Neural cell (in vitro differentiated cells): Measurements from ENCODE around the gene CEP89. TPM values are rescaled to one million over a fixed set of nuclear protein-coding genes. Genes with fewer than 3 reads are reported as not detected.

Experiments
- H2AFZ ChIP-seq: fragments of 200-600, 300-800 bp; sonication (generic), shearing (Covaris generic); 2 replicates; pipeline ENCODE4 v1.6.0; 2014; ENCODE audit warnings: low read depth, mild to moderate bottlenecking, antibody characterized with exemption, low read length, moderate library complexity
- H3F3A ChIP-seq: fragments of 200-600 bp; shearing (Covaris generic); 2 replicates; pipeline ENCODE4 v1.6.1; 2016; ENCODE audit warnings: mild to moderate bottlenecking, moderate library complexity, mixed read lengths, antibody characterized with exemption, low read length; ENCODE audit not compliant: insufficient read depth, poor library complexity, severe bottlenecking
- H3K27ac ChIP-seq: fragments of 200-600, 300-800 bp; sonication (generic), shearing (Covaris generic); 2 replicates; pipeline ENCODE4 v1.5.1; 2014; ENCODE audit warnings: mild to moderate bottlenecking, low read length, moderate library complexity
- H3K27me3 ChIP-seq: fragments of 300-800, 200-600 bp; sonication (generic), shearing (Covaris generic); 2 replicates; pipeline ENCODE4 v1.6.0; 2014; ENCODE audit warnings: mild to moderate bottlenecking, low read depth, low read length, moderate library complexity; ENCODE audit not compliant: insufficient read depth
- H3K36me3 ChIP-seq: fragments of 300-800, 200-600 bp; sonication (generic), shearing (Covaris generic); 2 replicates; pipeline ENCODE4 v1.5.1; 2014; ENCODE audit warnings: mild to moderate bottlenecking, antibody characterized with exemption, low read length, moderate library complexity; ENCODE audit not compliant: insufficient read depth
- H3K4me2 ChIP-seq: fragments of 300-800, 200-600 bp; sonication (generic), shearing (Covaris generic); 2 replicates; pipeline ENCODE4 v1.6.0; 2014; ENCODE audit warnings: mild to moderate bottlenecking, low read length
- H3K4me3 ChIP-seq: fragments of 300-800, 200-600 bp; sonication (generic), shearing (Covaris generic); 2 replicates; pipeline ENCODE4 v1.5.1; 2014; ENCODE audit warnings: mild to moderate bottlenecking, low read length, moderate library complexity
- H3K79me2 ChIP-seq: fragments of 200-600 bp; shearing (Covaris generic); replicated peaks from 2 replicates; pipeline ENCODE4 v1.6.0; 2014; ENCODE audit warnings: mild to moderate bottlenecking, low read length, moderate library complexity; ENCODE audit not compliant: insufficient read depth
- H3K9ac ChIP-seq: fragments of 300-800, 200-600 bp; sonication (generic), shearing (Covaris generic); 2 replicates; pipeline ENCODE4 v1.6.1; 2016; ENCODE audit warnings: mild to moderate bottlenecking, low read length, mixed read lengths
- H3K9me2 ChIP-seq: fragments of 200-600 bp; shearing (Covaris generic); 2 replicates; pipeline ENCODE4 v1.6.1; 2016; ENCODE audit warnings: mild to moderate bottlenecking, low read length, mixed read lengths; ENCODE audit not compliant: insufficient read depth
- H3K9me3 ChIP-seq: fragments of 200-600, 300-800 bp; sonication (generic), shearing (Covaris generic); 2 replicates; pipeline ENCODE4 v1.6.1; 2016; ENCODE audit warnings: mild to moderate bottlenecking, mixed run types, low read length, moderate library complexity, mixed read lengths
- H4K20me1 ChIP-seq: fragments of 200-600 bp; shearing (Covaris generic); 2 replicates; pipeline ENCODE4 v1.6.1; 2016; ENCODE audit warnings: mild to moderate bottlenecking, mixed run types; ENCODE audit not compliant: insufficient read depth
- EP300 ChIP-seq: fragments of 450-650 bp; conservative IDR thresholded peaks from 2 replicates; pipeline ENCODE4 v1.6.1; 2014; ENCODE audit warnings: antibody characterized with exemption, mild to moderate bottlenecking, moderate library complexity; ENCODE audit not compliant: poor library complexity, severe bottlenecking
- EZH2 ChIP-seq: fragments of 200-600, 300-800 bp; shearing (Covaris generic), sonication (generic); IDR thresholded peaks from 2 replicates; pipeline ENCODE4 v1.6.1; 2014; ENCODE audit warnings: antibody characterized with exemption, low read length, borderline replicate concordance, mild to moderate bottlenecking; ENCODE audit not compliant: insufficient read depth, poor library complexity, severe bottlenecking
- MXI1 ChIP-seq: fragments of 450-650 bp; conservative IDR thresholded peaks from 2 replicates; pipeline ENCODE4 v1.6.1; 2014; ENCODE audit warnings: antibody characterized with exemption, mild to moderate bottlenecking; ENCODE audit not compliant: poor library complexity, severe bottlenecking
- POLR2AphosphoS5 ChIP-seq: IDR thresholded peaks from 2 replicates; pipeline ENCODE4 v1.6.1; 2012
- RAD21 ChIP-seq: fragments of 450-650 bp; conservative IDR thresholded peaks from 2 replicates; pipeline ENCODE4 v1.6.1; 2014; ENCODE audit warnings: antibody characterized with exemption, mild to moderate bottlenecking, moderate library complexity
- SMC3 ChIP-seq: fragments of 450-650 bp; conservative IDR thresholded peaks from 2 replicates; pipeline ENCODE4 v1.6.1; 2014; ENCODE audit warnings: antibody characterized with exemption, mild to moderate bottlenecking, moderate library complexity; ENCODE audit not compliant: poor library complexity
- TAF1 ChIP-seq: IDR thresholded peaks from 2 replicates; pipeline ENCODE4 v1.6.1; 2012; ENCODE audit warnings: low read depth
- polyA plus RNA-seq: library from polyadenylated mRNA; depleted of rRNA; stranded (reverse); fragments of >200 nt; gene quantifications from 2 replicates; pipeline ENCODE4 v1.2.3, GENCODE V29; 2014
- TF ChIP-seq, protein P1 (sequence below): IDR thresholded peaks from 2 replicates; pipeline ENCODE4 v1.6.1; 2012; ENCODE audit warnings: borderline replicate concordance
- TF ChIP-seq, protein P2 (sequence below): fragments of 450-650 bp; IDR thresholded peaks from 2 replicates; pipeline ENCODE4 v1.5.1; 2014; ENCODE audit warnings: antibody characterized with exemption, mild to moderate bottlenecking, moderate library complexity; ENCODE audit not compliant: poor library complexity, severe bottlenecking

Gene CEP89
- polyA plus RNA-seq, 1 donor from 2014 or later = 24.1 TPM

DNA sequence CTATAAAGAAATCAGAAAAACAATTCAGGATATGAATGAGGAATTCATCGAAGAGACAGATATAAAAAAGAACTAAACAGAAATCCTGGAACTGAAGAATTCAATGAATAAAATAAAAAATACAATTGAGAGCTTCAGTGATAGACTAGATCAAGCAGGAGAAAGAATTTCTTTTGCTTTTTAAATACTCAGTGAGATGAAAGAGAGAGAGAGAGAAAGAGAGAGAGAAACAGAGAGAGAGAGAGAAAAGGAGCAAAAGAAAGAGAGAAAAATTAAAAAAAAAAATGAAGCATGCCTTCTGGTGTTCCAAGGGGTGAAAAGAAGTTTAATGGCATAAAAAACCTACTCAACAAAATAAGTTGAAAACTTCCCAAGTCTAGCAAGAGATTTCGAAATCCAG lies 80.1 kb downstream of the CEP89 start:
- Histone ChIP-seq H3F3A (no peaks in the 10 kb centered on the region), H3K36me3 (no peaks in the 10 kb centered on the region), H2AFZ (no peak overlapping the region), H3K4me3 (no peak overlapping the region), H3K27ac (no peak overlapping the region), H3K9me3 (peaks cover 5% of the 10 kb centered on the region), H3K9me2 (no peaks in the 10 kb centered on the region), H3K79me2 (no peaks in the 10 kb centered on the region), H3K9ac (no peak overlapping the region), H3K4me2 (no peak overlapping the region), H4K20me1 (no peaks in the 10 kb centered on the region), H3K27me3 (no peaks in the 10 kb centered on the region)
- TF ChIP-seq TAF1 (no peak), POLR2AphosphoS5 (no peak), RAD21 (no peak), SMC3 (no peak), MXI1 (no peak), EP300 (no peak), EZH2 (no peak)
- TF ChIP-seq, protein P1, sequence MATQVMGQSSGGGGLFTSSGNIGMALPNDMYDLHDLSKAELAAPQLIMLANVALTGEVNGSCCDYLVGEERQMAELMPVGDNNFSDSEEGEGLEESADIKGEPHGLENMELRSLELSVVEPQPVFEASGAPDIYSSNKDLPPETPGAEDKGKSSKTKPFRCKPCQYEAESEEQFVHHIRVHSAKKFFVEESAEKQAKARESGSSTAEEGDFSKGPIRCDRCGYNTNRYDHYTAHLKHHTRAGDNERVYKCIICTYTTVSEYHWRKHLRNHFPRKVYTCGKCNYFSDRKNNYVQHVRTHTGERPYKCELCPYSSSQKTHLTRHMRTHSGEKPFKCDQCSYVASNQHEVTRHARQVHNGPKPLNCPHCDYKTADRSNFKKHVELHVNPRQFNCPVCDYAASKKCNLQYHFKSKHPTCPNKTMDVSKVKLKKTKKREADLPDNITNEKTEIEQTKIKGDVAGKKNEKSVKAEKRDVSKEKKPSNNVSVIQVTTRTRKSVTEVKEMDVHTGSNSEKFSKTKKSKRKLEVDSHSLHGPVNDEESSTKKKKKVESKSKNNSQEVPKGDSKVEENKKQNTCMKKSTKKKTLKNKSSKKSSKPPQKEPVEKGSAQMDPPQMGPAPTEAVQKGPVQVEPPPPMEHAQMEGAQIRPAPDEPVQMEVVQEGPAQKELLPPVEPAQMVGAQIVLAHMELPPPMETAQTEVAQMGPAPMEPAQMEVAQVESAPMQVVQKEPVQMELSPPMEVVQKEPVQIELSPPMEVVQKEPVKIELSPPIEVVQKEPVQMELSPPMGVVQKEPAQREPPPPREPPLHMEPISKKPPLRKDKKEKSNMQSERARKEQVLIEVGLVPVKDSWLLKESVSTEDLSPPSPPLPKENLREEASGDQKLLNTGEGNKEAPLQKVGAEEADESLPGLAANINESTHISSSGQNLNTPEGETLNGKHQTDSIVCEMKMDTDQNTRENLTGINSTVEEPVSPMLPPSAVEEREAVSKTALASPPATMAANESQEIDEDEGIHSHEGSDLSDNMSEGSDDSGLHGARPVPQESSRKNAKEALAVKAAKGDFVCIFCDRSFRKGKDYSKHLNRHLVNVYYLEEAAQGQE = no peak
- TF ChIP-seq, protein P2, sequence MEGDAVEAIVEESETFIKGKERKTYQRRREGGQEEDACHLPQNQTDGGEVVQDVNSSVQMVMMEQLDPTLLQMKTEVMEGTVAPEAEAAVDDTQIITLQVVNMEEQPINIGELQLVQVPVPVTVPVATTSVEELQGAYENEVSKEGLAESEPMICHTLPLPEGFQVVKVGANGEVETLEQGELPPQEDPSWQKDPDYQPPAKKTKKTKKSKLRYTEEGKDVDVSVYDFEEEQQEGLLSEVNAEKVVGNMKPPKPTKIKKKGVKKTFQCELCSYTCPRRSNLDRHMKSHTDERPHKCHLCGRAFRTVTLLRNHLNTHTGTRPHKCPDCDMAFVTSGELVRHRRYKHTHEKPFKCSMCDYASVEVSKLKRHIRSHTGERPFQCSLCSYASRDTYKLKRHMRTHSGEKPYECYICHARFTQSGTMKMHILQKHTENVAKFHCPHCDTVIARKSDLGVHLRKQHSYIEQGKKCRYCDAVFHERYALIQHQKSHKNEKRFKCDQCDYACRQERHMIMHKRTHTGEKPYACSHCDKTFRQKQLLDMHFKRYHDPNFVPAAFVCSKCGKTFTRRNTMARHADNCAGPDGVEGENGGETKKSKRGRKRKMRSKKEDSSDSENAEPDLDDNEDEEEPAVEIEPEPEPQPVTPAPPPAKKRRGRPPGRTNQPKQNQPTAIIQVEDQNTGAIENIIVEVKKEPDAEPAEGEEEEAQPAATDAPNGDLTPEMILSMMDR = no peak

DNA sequence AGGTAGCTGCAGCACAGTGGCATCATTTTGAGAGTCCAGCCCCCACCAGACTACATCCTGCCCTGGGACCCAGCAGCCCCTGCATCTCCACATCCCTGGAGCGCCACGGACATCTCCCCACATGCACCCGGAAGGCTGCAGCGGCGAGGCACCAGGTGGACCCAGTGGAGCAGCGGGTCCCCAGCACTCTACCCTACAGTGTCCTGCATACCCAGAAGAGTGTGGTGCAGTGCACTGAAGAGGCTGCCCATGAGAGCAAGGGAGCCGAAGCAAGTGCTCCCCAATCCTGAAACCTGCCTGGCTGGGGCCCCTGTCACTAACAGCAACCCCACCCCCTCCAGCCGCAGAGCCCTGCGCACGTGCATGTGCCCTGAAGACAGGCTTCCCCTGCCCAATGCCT lies 80.9 kb downstream of the CEP89 start:
- no peak overlapping the region for H3K27ac ChIP-seq
- H3K79me2 ChIP-seq = no peaks in the 10 kb centered on the region
- no peak overlapping the region for H2AFZ ChIP-seq
- H3K9ac ChIP-seq = no peak overlapping the region
- no peaks in the 10 kb centered on the region for H3K36me3 ChIP-seq
- no peaks in the 10 kb centered on the region for H3K9me2 ChIP-seq
- H4K20me1 ChIP-seq = no peaks in the 10 kb centered on the region
- H3F3A ChIP-seq = no peaks in the 10 kb centered on the region
- H3K4me3 ChIP-seq = no peak overlapping the region
- H3K27me3 ChIP-seq = no peaks in the 10 kb centered on the region
- H3K9me3 ChIP-seq = peaks cover 5% of the 10 kb centered on the region
- TF ChIP-seq EP300 (no peak), TAF1 (no peak), SMC3 (no peak), MXI1 (no peak), POLR2AphosphoS5 (no peak), RAD21 (no peak), EZH2 (no peak)
- no peak overlapping the region for H3K4me2 ChIP-seq
